Measurements from ENCODE around the gene PTPN2.

DNA sequence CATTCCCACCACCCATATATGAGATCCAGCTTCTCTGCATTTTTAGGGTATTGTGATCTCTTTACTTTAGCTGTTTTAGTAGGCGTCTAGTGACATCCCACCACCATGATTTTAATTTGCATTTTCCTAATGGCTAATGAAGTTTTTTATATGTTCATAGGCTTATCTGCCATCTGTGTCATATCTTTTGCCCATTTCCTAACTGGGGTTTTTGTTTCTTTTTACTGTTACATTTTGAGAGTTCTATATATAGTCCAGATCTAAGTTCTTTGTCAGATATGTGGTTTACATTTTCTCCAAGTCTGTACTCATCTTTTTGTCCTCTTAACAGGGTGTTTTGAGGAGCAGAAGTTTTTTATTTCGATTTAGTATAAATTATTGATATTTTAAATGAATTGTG is 39.6 kb downstream of the PTPN2 start:
- TF ChIP-seq POLR2AphosphoS5 (IDR thresholded peaks at IDR 0.05; ENCODE audit: low read depth, low read length): no peak
- no peak for TF ChIP-seq POLR2A (IDR thresholded peaks at IDR 0.05; ENCODE audit: low read depth, low read length)

Data from GM12892 (cell line).